ENCODE results near the gene HCN2.

Gene HCN2

GRCh38 chr19:642767-643727 is 53.4 kb downstream of the HCN2 start:
- DNase-seq, result no peak

- DNase-seq, result no peak
Measured at GRCh38 chr19:643736-644135, 54.1 kb downstream of the HCN2 start.

GRCh38 chr19:644363-644762 is 54.7 kb downstream of the HCN2 start:
- no peak for DNase-seq

- no peak for DNase-seq
Measured at GRCh38 chr19:644789-645188, 55.1 kb downstream of the HCN2 start.

- no peak for DNase-seq
Measured at GRCh38 chr19:645912-646778, 56.5 kb downstream of the HCN2 start.

- no peak for DNase-seq
Measured at GRCh38 chr19:646779-647565, 57.3 kb downstream of the HCN2 start.

GRCh38 chr19:647566-648284 is 58.0 kb downstream of the HCN2 start:
- DNase-seq, result no peak

GRCh38 chr19:648305-648704 is 58.6 kb downstream of the HCN2 start:
- no peak for DNase-seq

GRCh38 chr19:648904-649801 is 59.5 kb downstream of the HCN2 start:
- DNase-seq, result no peak

- DNase-seq, result no peak
Measured at GRCh38 chr19:650121-650520, 60.4 kb downstream of the HCN2 start.

- no peak for DNase-seq
Measured at GRCh38 chr19:651114-651818, 61.6 kb downstream of the HCN2 start.

GRCh38 chr19:651991-652390 is 62.3 kb downstream of the HCN2 start:
- no peak for DNase-seq

GRCh38 chr19:652467-653389 is 63.0 kb downstream of the HCN2 start:
- no peak for DNase-seq

- DNase-seq, result no peak
Measured at GRCh38 chr19:653425-653824, 63.7 kb downstream of the HCN2 start.

- DNase-seq, result no peak
Measured at GRCh38 chr19:655691-656090, 66.0 kb downstream of the HCN2 start.

- no peak for DNase-seq
Measured at GRCh38 chr19:656751-657559, 67.3 kb downstream of the HCN2 start.

GRCh38 chr19:657611-658010 is 67.9 kb downstream of the HCN2 start:
- DNase-seq, result no peak

GRCh38 chr19:658059-658839 is 68.6 kb downstream of the HCN2 start:
- no peak for DNase-seq

Measured in NCI-H446 (cell line).